ENCODE results near the gene LRRK1. TPM values are rescaled to one million over a fixed set of nuclear protein-coding genes. Genes with fewer than 3 reads are reported as not detected.

The LRRK1 gene
- total RNA-seq: 10 to 100 TPM in 1 of 2 donors, 1 to 10 TPM in 1; 8.6 to 13.7 TPM

GRCh38 chr15:100918690-100919480 is at the start of gene LRRK1:
Gene LRRK1, plus strand, starts transcription at chr15:100919357. Its CDS starts 5,276 bp downstream, at chr15:100924633.

GRCh38 chr15:100879464-100880138 is 39.6 kb upstream of the LRRK1 start, which contains the start of gene ALDH1A3:
Gene ALDH1A3, plus strand, starts transcription at chr15:100879831. Its CDS starts 77 bp downstream, at chr15:100879908.

Other genes starting within 250 kb of the LRRK1 start
- gene ALDH1A3, start 39.5 kb upstream of the LRRK1 start, total RNA-seq: 10 to 100 TPM; 18.6 to 31.6 TPM